C4-2B (cell line): ENCODE results near the gene ECE1.
"Not testable (repeated sequence)": the region's sequence is repeated elsewhere in the genome, so short reads cannot be mapped to it uniquely, and the experiment has no call there.

ENCODE experiments used
- H3K27ac ChIP-seq: fragments of 450-650 bp; 2 replicates; pipeline ENCODE4 v1.5.1; 2017
- ZFX ChIP-seq: fragments of 450-650 bp; IDR thresholded peaks from 2 replicates; pipeline ENCODE4 v1.6.1; 2017
- TF ChIP-seq, protein P1 (sequence below): fragments of 450-650 bp; conservative IDR thresholded peaks from 2 replicates; pipeline ENCODE4 v1.5.1; 2017; ENCODE audit warnings: mild to moderate bottlenecking

Gene ECE1

DNA sequence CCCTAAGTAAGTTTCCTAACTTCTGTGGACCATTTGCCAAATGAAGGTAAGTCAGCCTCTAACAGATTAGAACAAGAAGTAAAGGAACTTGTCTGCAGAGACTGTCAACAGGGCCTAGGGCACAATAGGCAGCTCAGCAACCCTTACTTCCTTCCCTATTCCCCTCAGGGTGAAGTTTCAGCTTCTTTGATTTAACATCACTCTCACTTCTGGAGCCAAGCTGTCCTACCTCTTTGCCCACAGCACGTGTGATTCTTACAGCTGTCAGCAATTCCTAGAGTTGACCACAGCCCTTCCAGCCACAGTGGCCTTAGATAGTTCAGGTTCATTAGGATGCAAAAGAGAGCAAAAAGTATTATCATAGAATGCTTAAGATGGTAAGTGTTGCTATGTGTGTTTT is 106.0 kb downstream of the ECE1 start:
- H3K27ac ChIP-seq, result no peak overlapping the region
- TF ChIP-seq ZFX, result no peak

DNA sequence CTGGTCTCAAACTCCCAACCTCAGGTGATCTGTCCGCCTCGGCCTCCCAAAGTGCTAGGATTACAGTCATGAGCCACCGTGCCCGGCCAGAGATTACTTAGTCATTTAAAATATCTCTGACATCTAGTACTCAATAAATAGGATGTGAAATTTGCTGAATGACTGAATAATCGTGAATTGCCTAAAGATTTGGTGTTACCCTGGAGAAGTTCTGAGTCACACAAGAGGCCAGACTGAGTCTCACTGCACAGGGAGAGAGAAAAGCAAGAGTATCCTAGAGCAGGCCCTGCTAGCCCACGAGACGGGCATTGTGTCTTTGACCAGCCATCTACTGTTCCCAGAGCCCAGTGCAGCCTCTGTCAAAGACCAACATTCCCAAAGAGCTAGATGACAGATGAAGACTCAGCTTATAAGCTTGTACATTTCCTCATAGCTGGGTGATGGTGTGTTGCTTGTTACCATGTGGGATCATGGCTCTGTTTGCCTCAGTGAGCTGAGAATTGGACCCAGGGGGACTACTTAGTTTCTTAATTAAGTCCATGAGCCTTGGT is 108.0 kb downstream of the ECE1 start:
- no peak overlapping the region for H3K27ac ChIP-seq
- TF ChIP-seq, protein P1, sequence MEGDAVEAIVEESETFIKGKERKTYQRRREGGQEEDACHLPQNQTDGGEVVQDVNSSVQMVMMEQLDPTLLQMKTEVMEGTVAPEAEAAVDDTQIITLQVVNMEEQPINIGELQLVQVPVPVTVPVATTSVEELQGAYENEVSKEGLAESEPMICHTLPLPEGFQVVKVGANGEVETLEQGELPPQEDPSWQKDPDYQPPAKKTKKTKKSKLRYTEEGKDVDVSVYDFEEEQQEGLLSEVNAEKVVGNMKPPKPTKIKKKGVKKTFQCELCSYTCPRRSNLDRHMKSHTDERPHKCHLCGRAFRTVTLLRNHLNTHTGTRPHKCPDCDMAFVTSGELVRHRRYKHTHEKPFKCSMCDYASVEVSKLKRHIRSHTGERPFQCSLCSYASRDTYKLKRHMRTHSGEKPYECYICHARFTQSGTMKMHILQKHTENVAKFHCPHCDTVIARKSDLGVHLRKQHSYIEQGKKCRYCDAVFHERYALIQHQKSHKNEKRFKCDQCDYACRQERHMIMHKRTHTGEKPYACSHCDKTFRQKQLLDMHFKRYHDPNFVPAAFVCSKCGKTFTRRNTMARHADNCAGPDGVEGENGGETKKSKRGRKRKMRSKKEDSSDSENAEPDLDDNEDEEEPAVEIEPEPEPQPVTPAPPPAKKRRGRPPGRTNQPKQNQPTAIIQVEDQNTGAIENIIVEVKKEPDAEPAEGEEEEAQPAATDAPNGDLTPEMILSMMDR, result no peak
- TF ChIP-seq ZFX, result no peak

DNA sequence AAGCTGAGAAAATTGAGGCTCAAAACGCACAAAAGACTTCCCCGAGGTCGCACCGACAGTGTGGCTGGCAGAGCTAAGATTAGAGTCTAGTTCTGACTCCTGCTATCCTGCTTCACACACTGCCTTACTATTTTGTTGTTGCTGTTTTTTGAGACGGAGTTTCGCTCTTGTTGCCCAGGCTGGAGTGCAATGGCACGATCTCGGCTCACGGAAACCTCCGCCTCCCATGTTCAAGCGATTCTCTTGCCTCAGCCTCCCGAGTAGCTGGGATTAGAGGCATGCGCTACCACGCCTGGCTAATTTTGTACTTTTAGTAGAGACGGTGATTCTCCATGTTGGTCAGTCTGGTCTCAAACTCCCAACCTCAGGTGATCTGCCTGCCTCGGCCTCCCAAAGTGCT is 112.0 kb downstream of the ECE1 start:
- H3K27ac ChIP-seq, result not testable (repeated sequence)

DNA sequence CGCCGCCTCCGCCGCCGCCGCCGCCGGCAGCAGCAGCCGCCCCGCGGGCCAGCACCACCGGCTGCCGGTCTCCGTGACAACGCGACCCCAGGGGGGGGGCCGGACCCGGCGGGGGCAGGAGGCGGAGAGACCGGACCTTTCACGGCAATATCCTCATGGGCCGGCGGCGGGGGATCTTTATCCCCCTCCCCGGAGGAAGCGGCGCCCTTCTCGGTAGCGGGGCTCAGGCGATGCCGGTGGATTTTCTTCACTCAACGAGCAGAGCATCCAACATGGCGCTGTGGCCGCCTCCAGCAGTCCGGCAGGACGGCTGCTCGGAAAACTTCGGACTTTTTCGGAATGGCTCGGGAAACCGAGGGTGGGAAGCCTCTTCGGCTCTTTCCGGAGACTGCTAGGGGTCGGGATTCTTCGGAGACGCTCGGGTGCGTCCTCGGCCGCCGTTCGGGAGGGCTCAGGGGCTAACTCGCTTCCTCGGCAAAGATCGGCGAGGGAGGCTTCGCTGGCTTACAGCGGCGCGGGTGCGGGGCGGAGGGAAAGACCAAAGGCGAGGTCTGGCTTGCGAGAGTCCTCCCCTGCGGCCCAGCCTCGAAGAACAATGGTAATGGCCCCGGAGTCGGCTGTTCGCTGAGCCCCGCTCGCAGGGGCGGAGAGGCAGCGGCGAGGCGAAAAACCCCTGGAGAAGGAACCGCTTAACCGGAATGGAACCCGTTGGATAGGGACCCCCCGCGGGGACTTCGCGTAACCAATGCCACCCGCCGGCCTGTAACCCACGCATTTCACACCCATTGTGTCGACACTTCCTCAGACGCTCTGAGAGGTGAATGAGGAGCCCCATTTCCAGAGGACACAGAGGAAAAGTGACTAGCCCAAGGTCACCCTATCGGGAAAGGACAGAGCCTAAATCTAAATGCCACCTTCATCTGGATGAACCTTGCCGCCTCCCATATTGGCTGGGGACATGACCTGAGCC is 113.4 kb downstream of the ECE1 start, which contains the start of gene EIF4G3:
TSS of gene EIF4G3 (minus strand) at position 312 of the 970 bp plus-strand sequence. CDS start 174,155 bp downstream, outside the sequence.
- H3K27ac ChIP-seq, result peak within 1 kb of the TSS; percentile 85

DNA sequence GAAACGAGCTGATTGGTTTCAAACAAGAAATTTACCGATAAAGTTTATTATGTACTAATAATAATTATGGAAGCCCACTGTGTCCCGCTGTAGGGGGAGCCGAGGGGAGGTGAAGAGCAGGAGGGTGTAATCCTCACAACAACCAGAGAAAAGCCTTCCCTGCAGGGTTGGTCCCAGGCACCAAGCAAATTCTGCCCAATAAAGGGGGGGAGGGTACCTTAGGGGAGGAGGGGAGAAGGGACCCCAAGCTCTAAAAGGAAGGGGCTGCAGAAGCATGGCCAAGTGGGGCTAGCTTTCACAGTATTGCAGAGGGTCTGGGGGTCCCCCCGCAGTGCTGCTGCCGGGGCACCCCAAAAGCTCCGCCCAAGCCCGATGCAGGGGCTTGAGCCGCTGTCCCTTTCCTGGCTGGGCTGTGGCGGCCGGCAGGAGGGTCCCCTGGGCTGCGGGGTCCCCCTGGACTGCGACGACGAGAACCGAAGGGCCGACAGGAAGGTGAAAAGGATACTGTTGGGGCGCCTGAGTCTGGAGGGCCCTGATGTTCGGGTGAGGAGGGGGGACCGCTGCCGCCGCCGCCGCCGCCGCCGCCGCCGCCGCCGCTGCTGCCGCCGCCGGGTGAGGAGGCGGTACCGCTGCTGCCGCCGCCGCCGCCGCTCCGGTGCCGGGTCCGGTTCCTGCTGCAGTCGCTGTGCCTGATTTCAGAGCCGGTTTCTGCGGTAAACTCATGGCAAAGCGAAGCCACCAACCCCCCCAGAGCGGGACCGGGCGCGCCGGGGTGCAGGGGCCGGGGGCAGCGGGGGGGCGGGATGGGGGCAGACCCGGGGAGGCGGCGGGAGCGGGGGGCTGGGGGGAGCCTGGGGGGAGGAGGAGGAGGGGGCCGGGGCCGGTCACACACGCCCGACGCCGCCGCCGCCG is 114.3 kb downstream of the ECE1 start:
- no peak for TF ChIP-seq ZFX
- TF ChIP-seq, protein P1, result no peak
- H3K27ac ChIP-seq, result peak overlapping the region; percentile 85

More for the DNA sequence above, 113.4 kb downstream of the ECE1 start, which contains the start of gene EIF4G3:
- TF ChIP-seq, protein P1, result no peak
- no peak for TF ChIP-seq ZFX

DNA sequence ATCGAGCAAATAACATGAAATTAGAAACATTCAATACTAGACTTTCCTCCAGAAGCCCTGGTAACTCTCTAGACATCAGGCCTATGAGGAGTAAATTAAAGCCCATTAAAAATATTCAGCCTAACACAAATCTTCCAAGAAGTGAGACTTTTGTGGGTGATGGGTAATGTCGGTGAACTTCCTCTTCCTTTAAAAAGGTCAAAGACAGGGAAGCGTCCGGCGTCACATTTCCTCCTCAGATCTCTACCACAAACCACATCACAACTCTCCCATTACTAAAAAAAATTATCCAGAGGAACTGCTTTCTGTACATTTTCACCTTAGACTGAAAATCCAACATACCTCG is 115.0 kb downstream of the ECE1 start:
- TF ChIP-seq, protein P1, result no peak
- TF ChIP-seq ZFX, result no peak
- peak overlapping the region; percentile 85 for H3K27ac ChIP-seq

DNA sequence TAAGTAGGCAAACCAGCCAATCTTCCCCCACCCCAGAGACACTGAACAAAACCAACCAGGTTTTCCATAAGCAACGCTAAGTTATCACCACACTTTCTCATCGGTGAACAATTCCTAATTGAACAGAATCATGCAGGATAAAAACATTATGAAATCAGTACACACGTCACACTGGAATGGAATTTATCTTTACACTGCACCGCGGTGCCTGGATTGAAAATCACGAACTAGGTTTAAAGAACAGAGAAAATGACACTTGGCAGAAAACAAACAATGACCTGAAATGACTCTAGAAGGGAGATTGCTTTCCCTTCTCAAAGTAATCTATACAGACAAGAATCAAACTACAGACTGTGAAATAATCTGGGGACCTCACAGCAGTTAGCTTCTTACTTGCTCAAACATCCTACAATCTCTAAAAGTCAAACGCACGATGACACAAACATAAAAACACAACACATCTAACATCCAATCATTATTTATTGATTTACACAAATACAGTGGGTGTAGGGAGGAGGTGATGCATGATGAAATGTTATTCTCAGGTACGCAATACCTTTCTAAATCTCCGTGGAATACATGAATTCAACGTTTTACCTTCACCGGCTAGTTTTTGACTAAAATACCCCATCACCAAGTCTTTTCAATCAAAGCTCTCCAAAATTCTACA is 115.5 kb downstream of the ECE1 start:
- H3K27ac ChIP-seq, result no peak overlapping the region
- TF ChIP-seq ZFX, result no peak
- TF ChIP-seq, protein P1, result no peak
